Measurements from ENCODE around the gene SLC44A2. TPM values are rescaled to one million over a fixed set of nuclear protein-coding genes. Genes with fewer than 3 reads are reported as not detected.

The SLC44A2 gene
- total RNA-seq, 1 donor from 2014 or later, result 220 TPM

DNA sequence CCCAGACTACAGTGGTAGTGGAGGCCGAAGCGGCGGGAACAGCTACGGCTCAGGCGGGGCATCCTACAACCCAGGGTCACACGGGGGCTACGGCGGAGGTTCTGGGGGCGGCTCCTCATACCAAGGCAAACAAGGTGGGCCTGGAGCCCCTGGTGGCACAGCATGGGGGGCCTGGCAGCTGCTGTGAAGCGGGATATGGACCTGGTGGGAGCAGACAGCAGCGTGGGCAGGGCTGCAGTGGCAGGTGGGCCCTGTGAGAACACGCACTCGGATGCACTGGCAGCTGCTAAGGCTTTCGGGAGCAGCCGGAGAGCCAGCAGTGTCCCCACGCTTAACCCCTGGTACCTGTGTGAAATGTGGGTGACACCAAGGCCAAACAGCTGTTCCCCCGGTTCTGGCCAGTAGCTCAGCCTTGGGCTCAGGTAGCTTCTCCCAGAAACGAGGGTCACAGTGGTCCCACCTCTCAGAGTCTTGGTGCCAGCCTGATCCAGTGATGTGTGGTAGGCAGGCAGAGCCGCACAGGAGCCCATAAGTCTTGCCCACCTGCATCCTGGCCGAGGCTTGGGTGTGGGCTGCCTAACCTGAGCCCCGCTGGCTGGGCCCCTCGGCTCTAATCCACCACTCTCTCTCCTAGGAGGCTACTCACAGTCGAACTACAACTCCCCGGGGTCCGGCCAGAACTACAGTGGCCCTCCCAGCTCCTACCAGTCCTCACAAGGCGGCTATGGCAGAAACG lies 63.4 kb downstream of the SLC44A2 start:
- no peak overlapping the region for H3K27ac Mint-ChIP-seq (ENCODE audit: unreplicated experiment)
- peaks cover 38% of the 10 kb centered on the region for H3K36me3 Mint-ChIP-seq (ENCODE audit: low read depth)
- no peak for DNase-seq (ENCODE audit: low spot score)
- H3K4me3 Mint-ChIP-seq (ENCODE audit: unreplicated experiment), result no peak overlapping the region
- no peaks in the 10 kb centered on the region for H3K27me3 Mint-ChIP-seq (ENCODE audit: low read depth)
- TF ChIP-seq, protein P1, sequence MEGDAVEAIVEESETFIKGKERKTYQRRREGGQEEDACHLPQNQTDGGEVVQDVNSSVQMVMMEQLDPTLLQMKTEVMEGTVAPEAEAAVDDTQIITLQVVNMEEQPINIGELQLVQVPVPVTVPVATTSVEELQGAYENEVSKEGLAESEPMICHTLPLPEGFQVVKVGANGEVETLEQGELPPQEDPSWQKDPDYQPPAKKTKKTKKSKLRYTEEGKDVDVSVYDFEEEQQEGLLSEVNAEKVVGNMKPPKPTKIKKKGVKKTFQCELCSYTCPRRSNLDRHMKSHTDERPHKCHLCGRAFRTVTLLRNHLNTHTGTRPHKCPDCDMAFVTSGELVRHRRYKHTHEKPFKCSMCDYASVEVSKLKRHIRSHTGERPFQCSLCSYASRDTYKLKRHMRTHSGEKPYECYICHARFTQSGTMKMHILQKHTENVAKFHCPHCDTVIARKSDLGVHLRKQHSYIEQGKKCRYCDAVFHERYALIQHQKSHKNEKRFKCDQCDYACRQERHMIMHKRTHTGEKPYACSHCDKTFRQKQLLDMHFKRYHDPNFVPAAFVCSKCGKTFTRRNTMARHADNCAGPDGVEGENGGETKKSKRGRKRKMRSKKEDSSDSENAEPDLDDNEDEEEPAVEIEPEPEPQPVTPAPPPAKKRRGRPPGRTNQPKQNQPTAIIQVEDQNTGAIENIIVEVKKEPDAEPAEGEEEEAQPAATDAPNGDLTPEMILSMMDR (IDR thresholded peaks at IDR 0.05), result no peak
- no peaks in the 10 kb centered on the region for H3K9me3 Mint-ChIP-seq (ENCODE audit: low read depth)
- no peaks in the 10 kb centered on the region for H3K4me1 Mint-ChIP-seq (ENCODE audit: low read depth)

DNA sequence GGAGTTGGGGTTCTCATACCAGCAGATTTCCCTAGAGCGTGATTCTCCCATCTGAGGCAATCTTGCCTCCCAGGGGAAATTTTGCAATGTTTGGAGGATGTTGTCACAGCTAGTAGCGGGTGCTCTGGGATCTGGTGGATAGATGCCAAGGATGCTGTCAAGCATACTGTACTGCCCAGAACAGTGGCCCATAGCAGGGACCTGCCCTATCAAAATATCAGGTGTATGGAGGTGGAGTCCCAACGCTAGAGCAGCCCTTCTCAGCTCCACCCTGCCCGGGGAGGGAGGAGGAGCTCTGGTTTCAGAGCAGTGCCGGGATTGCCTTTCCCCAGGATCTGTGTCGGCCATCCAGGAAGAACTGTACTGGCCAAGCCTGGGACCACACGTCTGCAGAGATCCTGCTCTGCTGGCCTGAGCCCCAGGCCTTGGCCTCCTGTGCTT lies 65.0 kb downstream of the SLC44A2 start:
- peaks cover 31% of the 10 kb centered on the region for H3K36me3 Mint-ChIP-seq (ENCODE audit: low read depth)
- peaks cover 9% of the 10 kb centered on the region for H3K4me1 Mint-ChIP-seq (ENCODE audit: low read depth)
- H3K27ac Mint-ChIP-seq (ENCODE audit: unreplicated experiment), result peak overlapping the region; percentile 17
- no peak for DNase-seq (ENCODE audit: low spot score)
- no peaks in the 10 kb centered on the region for H3K27me3 Mint-ChIP-seq (ENCODE audit: low read depth)
- H3K9me3 Mint-ChIP-seq (ENCODE audit: low read depth), result no peaks in the 10 kb centered on the region
- no peak overlapping the region for H3K4me3 Mint-ChIP-seq (ENCODE audit: unreplicated experiment)
- TF ChIP-seq, protein P1 (IDR thresholded peaks at IDR 0.05), result no peak

DNA sequence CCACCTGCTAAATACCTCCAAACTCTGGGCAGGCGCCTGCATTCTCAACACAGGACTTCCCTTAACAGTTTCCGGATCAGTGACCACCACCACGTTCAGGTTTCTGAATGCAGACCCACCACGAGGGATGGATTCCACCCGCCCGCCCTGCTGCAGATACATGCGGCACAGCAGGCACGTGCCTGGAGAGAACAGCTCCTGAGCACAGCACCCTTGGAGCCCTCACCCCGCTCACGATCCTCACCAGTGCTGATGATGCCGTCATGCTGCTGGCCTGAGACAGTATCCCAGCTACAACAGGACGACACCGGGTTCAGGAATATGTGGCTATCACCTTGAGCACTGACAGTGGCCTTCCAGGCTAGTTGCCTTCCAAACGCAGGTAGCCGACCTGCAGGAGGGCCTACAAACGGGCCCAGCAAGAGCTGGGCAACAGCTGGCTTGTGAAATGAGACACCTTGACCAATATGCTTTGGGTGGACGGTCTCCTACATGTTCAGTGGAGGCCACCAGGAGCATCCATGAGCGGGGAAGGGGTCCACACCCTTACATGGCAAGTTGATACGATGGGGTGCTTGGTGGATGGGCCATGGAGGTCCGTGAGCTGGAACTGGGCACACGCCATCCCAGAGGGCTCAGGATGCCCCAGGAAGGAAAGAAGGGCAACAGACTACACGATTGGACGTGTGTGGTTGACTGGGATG lies 66.0 kb downstream of the SLC44A2 start:
- H3K27ac Mint-ChIP-seq (ENCODE audit: unreplicated experiment), result no peak overlapping the region

DNA sequence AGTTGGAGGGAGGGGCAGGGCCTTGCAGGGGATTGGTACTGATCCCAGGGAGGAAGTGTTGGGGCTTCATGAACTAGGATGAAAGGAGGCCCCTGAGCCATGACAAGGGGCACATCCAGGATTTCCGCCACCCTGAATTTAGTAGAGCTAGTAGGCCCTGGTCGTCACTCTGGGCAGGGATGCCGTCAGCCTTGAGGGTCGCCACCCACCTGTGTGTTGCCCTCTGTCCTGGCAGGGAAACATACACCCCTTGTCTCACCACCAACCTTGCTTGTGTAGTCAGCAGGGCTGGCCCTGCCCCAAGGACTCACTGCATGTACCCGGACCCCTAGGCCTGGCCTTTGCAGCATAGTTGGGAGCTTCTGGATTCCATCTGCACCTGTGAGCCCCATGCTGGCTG lies 66.5 kb downstream of the SLC44A2 start:
- H3K4me1 Mint-ChIP-seq (ENCODE audit: low read depth), result peaks cover 16% of the 10 kb centered on the region
- no peaks in the 10 kb centered on the region for H3K27me3 Mint-ChIP-seq (ENCODE audit: low read depth)
- peaks cover 30% of the 10 kb centered on the region for H3K36me3 Mint-ChIP-seq (ENCODE audit: low read depth)
- DNase-seq (ENCODE audit: low spot score), result no peak
- H3K9me3 Mint-ChIP-seq (ENCODE audit: low read depth), result no peaks in the 10 kb centered on the region
- H3K4me3 Mint-ChIP-seq (ENCODE audit: unreplicated experiment), result no peak overlapping the region
- no peak overlapping the region for H3K27ac Mint-ChIP-seq (ENCODE audit: unreplicated experiment)
- TF ChIP-seq, protein P1 (IDR thresholded peaks at IDR 0.05), result no peak

More for the DNA sequence above, 66.0 kb downstream of the SLC44A2 start:
- TF ChIP-seq, protein P1 (IDR thresholded peaks at IDR 0.05), result no peak
- H3K4me3 Mint-ChIP-seq (ENCODE audit: unreplicated experiment), result no peak overlapping the region
- no peaks in the 10 kb centered on the region for H3K9me3 Mint-ChIP-seq (ENCODE audit: low read depth)
- H3K27me3 Mint-ChIP-seq (ENCODE audit: low read depth), result no peaks in the 10 kb centered on the region
- peaks cover 16% of the 10 kb centered on the region for H3K4me1 Mint-ChIP-seq (ENCODE audit: low read depth)
- no peak for DNase-seq (ENCODE audit: low spot score)
- peaks cover 31% of the 10 kb centered on the region for H3K36me3 Mint-ChIP-seq (ENCODE audit: low read depth)

DNA sequence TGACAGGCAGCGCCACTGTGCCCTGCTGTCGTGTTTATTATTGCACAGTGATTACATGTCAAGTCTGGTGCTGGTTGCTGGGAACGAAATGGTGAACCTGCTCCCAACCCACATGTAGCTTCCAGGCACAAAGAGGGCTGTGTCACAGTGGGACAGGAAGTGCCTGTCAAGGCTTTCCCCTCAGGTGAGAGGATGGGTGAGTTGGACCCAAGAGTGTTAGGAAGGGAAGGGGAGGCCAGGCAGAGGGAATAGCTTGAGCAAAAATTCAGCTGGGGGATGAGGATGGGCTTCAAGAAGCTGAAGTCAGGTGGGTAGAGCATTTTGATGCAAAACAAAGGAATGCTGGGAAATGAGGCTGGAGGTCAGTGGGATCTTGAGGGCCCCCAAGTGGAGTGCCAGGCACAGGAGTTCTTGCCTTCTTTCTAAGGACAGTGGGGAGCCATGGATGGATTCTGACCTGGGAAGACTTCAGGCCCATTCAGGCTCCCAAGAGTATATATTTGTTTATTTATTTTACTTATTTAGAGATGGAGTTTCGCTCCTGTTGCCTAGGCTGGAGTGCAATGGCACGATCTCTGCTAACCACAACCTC lies 67.4 kb downstream of the SLC44A2 start:
- no peak for DNase-seq (ENCODE audit: low spot score)
- no peaks in the 10 kb centered on the region for H3K27me3 Mint-ChIP-seq (ENCODE audit: low read depth)
- no peak overlapping the region for H3K4me3 Mint-ChIP-seq (ENCODE audit: unreplicated experiment)
- TF ChIP-seq, protein P1 (IDR thresholded peaks at IDR 0.05), result no peak
- H3K9me3 Mint-ChIP-seq (ENCODE audit: low read depth), result no peaks in the 10 kb centered on the region
- H3K36me3 Mint-ChIP-seq (ENCODE audit: low read depth), result peaks cover 27% of the 10 kb centered on the region
- H3K27ac Mint-ChIP-seq (ENCODE audit: unreplicated experiment), result peak overlapping the region; percentile 39
- H3K4me1 Mint-ChIP-seq (ENCODE audit: low read depth), result peaks cover 16% of the 10 kb centered on the region
